HCT116 (cell line): ENCODE data around the gene MAST4. TPM values are rescaled to one million over a fixed set of nuclear protein-coding genes. Genes with fewer than 3 reads are reported as not detected.

Source experiments
- ATAC-seq: fragments of 200-7000 bp; cut with Tn5 transposase; 2 replicates; pipeline ENCODE4 v1.9.1; 2020; ENCODE audit warnings: mild to moderate bottlenecking, moderate library complexity
- BruUV-seq: library from RNA; stranded (reverse); fragments of 400-500 nt; replicated peaks from 2 replicates; lab custom pipeline; 2021; lab: Mats Ljungman, UMichigan
- CTCF ChIA-PET: fragments of 300-600 bp; sonication (Branson Sonifier 250); formaldehyde crosslinking; loops from one replicate; lab custom pipeline; 2021; ENCODE audit warnings: antibody characterized with exemption; lab: Charles Lee
- POLR2A ChIA-PET: fragments of 300-600, 350-600 bp; sonication (Branson Sonifier 250); formaldehyde crosslinking; loops from one replicate; lab custom pipeline; 2021; ENCODE audit warnings: antibody characterized with exemption; lab: Charles Lee
- RAD21 ChIA-PET, 2 experiments: fragments of 300-600 bp; sonication (Branson Sonifier 250); formaldehyde crosslinking; loops; one replicate each; lab custom pipeline; 2023; ENCODE audit warnings: low total read pairs in 2 of 2; ENCODE audit not compliant: uncharacterized antibody in 2 of 2, unreplicated experiment in 2 of 2, low non-redundant PET in 1 of 2; lab: Charles Lee
- DNase-seq: peaks from one replicate; pipeline ENCODE4 v3.0.0-alpha.2; 2010; ENCODE audit warnings: low read depth, low spot score
- H2AFZ ChIP-seq: fragments of 200-600 bp; shearing (Covaris generic), sonication (generic); 2 replicates; pipeline ENCODE4 v1.6.1; 2017; ENCODE audit warnings: low read depth, mixed run types, mixed read lengths, antibody characterized with exemption, low read length; ENCODE audit not compliant: poor library complexity, severe bottlenecking
- H3K27ac ChIP-seq: 2 replicates; pipeline ENCODE4 v1.5.1; 2012; ENCODE audit warnings: low read depth, low read length
- H3K27me3 ChIP-seq: fragments of 200-600 bp; sonication (generic); 2 replicates; pipeline ENCODE4 v1.6.1; 2016; ENCODE audit warnings: mixed run types, low read length, mixed read lengths; ENCODE audit not compliant: insufficient read depth
- H3K36me3 ChIP-seq, 2 experiments: fragments of 200-500 bp in 1 of 2; fragments of 200-600 bp in 1 of 2; sonication (Bioruptor generic) in 1 of 2; sonication (generic) in 1 of 2; 2 replicates each; pipeline versions ENCODE4 v1.5.1 to v1.6.1; 2014 to 2016; ENCODE audit warnings: low read length in 2 of 2, inconsistent platforms in 1 of 2, mixed read lengths in 1 of 2, mixed run types in 1 of 2; ENCODE audit not compliant: insufficient read depth in 2 of 2, control insufficient read depth in 1 of 2
- H3K4me1 ChIP-seq, 2 experiments: fragments of 200-600 bp in 1 of 2; sonication (generic) in 1 of 2; 2 replicates each; pipeline versions ENCODE4 v1.5.1 to v1.6.1; 2012 to 2017; ENCODE audit warnings: low read length in 2 of 2, inconsistent platforms in 1 of 2, mild to moderate bottlenecking in 1 of 2, mixed read lengths in 1 of 2, mixed run types in 1 of 2, moderate library complexity in 1 of 2; ENCODE audit not compliant: insufficient read depth in 2 of 2, control insufficient read depth in 1 of 2
- H3K4me2 ChIP-seq: fragments of 200-600 bp; sonication (generic); 2 replicates; pipeline ENCODE4 v1.6.1; 2017; ENCODE audit warnings: mixed run types, low read length, mixed read lengths
- H3K4me3 ChIP-seq, 2 experiments: fragments of 200-600 bp in 1 of 2; sonication (generic) in 1 of 2; replicated peaks in 1 of 2; 2 replicates each; pipeline ENCODE4 v1.5.1; 2011 to 2016; ENCODE audit warnings: low read length in 2 of 2, control low read depth in 1 of 2, low read depth in 1 of 2, mild to moderate bottlenecking in 1 of 2, mixed read lengths in 1 of 2, mixed run types in 1 of 2
- H3K79me2 ChIP-seq: fragments of 200-600 bp; sonication (generic); 2 replicates; pipeline ENCODE4 v1.6.1; 2017; ENCODE audit warnings: mild to moderate bottlenecking, mixed run types, low read length, moderate library complexity, mixed read lengths; ENCODE audit not compliant: insufficient read depth
- H3K9ac ChIP-seq: fragments of 200-600 bp; sonication (generic); 2 replicates; pipeline ENCODE4 v1.6.1; 2016; ENCODE audit warnings: low read length, mixed read lengths
- H3K9me2 ChIP-seq: fragments of 200-600 bp; sonication (generic), shearing (Covaris generic); 2 replicates; pipeline ENCODE4 v1.6.1; 2017; ENCODE audit warnings: mixed run types, mild to moderate bottlenecking, moderate library complexity; ENCODE audit not compliant: insufficient read depth
- H3K9me3 ChIP-seq, 2 experiments: fragments of 200-500 bp in 1 of 2; fragments of 200-600 bp in 1 of 2; sonication (Bioruptor generic) in 1 of 2; sonication (generic) in 1 of 2; 2 replicates each; pipeline ENCODE4 v1.6.1; 2014 to 2017; ENCODE audit warnings: low read length in 2 of 2, mixed read lengths in 2 of 2, inconsistent platforms in 1 of 2, low read depth in 1 of 2, mild to moderate bottlenecking in 1 of 2, mixed run types in 1 of 2, moderate library complexity in 1 of 2; ENCODE audit not compliant: control insufficient read depth in 1 of 2, insufficient read depth in 1 of 2
- H4K20me1 ChIP-seq: fragments of 200-600 bp; sonication (generic), shearing (Covaris generic); 2 replicates; pipeline ENCODE4 v1.6.1; 2017; ENCODE audit warnings: mixed run types, mild to moderate bottlenecking, moderate library complexity; ENCODE audit not compliant: insufficient read depth
- JUND ChIP-seq: IDR thresholded peaks from 2 replicates; pipeline ENCODE4 v1.6.1; 2012
- MAX ChIP-seq: IDR thresholded peaks from 2 replicates; pipeline ENCODE4 v1.6.1; 2012
- POLR2A ChIP-seq: IDR thresholded peaks from 2 replicates; pipeline ENCODE4 v1.7.0; 2011; ENCODE audit warnings: borderline replicate concordance; ENCODE audit not compliant: insufficient read depth, insufficient read length; ENCODE audit errors: extremely low read depth
- POLR2AphosphoS5 ChIP-seq: IDR thresholded peaks from 2 replicates; pipeline ENCODE4 v1.6.1; 2011; ENCODE audit warnings: mild to moderate bottlenecking, low read depth, low read length, moderate library complexity
- SIN3A ChIP-seq: IDR thresholded peaks from 2 replicates; pipeline ENCODE4 v1.6.1; 2012; ENCODE audit warnings: low read depth
- SRF ChIP-seq: IDR thresholded peaks from 2 replicates; pipeline ENCODE4 v1.6.1; 2012; ENCODE audit warnings: low read depth
- YY1 ChIP-seq: IDR thresholded peaks from 2 replicates; pipeline ENCODE4 v1.6.1; 2011; ENCODE audit warnings: low read length, low read depth, moderate library complexity, mild to moderate bottlenecking; ENCODE audit not compliant: insufficient replicate concordance; ENCODE audit errors: extremely low read depth
- ZNF274 ChIP-seq: fragments of 200-500 bp; sonication (Bioruptor generic); IDR thresholded peaks from 2 replicates; pipeline ENCODE4 v1.6.1; 2014; ENCODE audit warnings: mild to moderate bottlenecking, low read depth, low read length, inconsistent platforms
- intact Hi-C: fragments of 100-400 bp; cut with micrococcal nuclease; formaldehyde crosslinking; loops from 2 replicates; pipeline ENCODE4 v1.10.0; 2022
- total RNA-seq: library from RNA; stranded (reverse); gene quantifications from one replicate; pipeline ENCODE4 v1.2.1, GENCODE V29; 2021; ENCODE audit not compliant: unreplicated experiment

The MAST4 gene
- total RNA-seq, 1 experiment from 2014 or later: 1.1 TPM

- DNase-seq: no peak
- CTCF ChIA-PET: no interaction called here
- no peaks in the 10 kb centered on the region for H3K36me3 ChIP-seq
- ATAC-seq: no peak
- RAD21 ChIA-PET: no interaction called here
- H2AFZ ChIP-seq: no peak overlapping the region
- POLR2A ChIA-PET: no interaction called here
- no peaks in the 10 kb centered on the region for H3K79me2 ChIP-seq
- H4K20me1 ChIP-seq: no peaks in the 10 kb centered on the region
- TF ChIP-seq POLR2AphosphoS5 (no peak), SRF (no peak), POLR2A (no peak), ZNF274 (no peak), SIN3A (no peak), JUND (no peak), MAX (no peak)
- H3K4me2 ChIP-seq: no peak overlapping the region
- H3K27ac ChIP-seq: no peak overlapping the region
- intact Hi-C loops: no loop called here
- no peaks in the 10 kb centered on the region for H3K9me3 ChIP-seq
- BruUV-seq: no TSS peak
- H3K4me3 ChIP-seq: no peak overlapping the region
- H3K4me1 ChIP-seq: no peaks in the 10 kb centered on the region
- no peaks in the 10 kb centered on the region for H3K9me2 ChIP-seq
- H3K9ac ChIP-seq: no peak overlapping the region
- peaks cover 24% of the 10 kb centered on the region; the same call in 1 of the 2 replicates for H3K27me3 ChIP-seq
Observed at GRCh38 chr5:66708368-66708767, 112.2 kb downstream of the MAST4 start.

GRCh38 chr5:66710557-66711088 is 114.4 kb downstream of the MAST4 start:
- Histone ChIP-seq H3K36me3 (no peaks in the 10 kb centered on the region), H3K27me3 (peaks cover 18% of the 10 kb centered on the region; the same call in 1 of the 2 replicates), H3K79me2 (no peaks in the 10 kb centered on the region), H3K4me3 (no peak overlapping the region), H3K9me3 (no peaks in the 10 kb centered on the region), H4K20me1 (no peaks in the 10 kb centered on the region), H3K4me1 (peaks cover 0 to 4% of the 10 kb centered on the region in 2 experiments; a peak in 1 of 4 replicates)
- ChIA-PET POLR2A (no interaction called here), CTCF (no interaction called here)
- intact Hi-C loops: no loop called here
- TF ChIP-seq YY1: no peak
- TF ChIP-seq, all 23 proteins: peak for 0
- no peak overlapping the region for H3K9ac ChIP-seq
- no peak for ATAC-seq
- H2AFZ ChIP-seq: no peak overlapping the region
- BruUV-seq: no TSS peak
- DNase-seq: no peak
- RAD21 ChIA-PET: no interaction called here
- no peaks in the 10 kb centered on the region for H3K9me2 ChIP-seq
- H3K27ac ChIP-seq: no peak overlapping the region
- no peak overlapping the region for H3K4me2 ChIP-seq
